K562 (cell line): ENCODE results near the gene CDK14. TPM values are rescaled to one million over a fixed set of nuclear protein-coding genes. Genes with fewer than 3 reads are reported as not detected.

ENCODE experiments used
- AFF1 ChIP-seq, 2 experiments: fragments of 450-650 bp; IDR thresholded peaks; 2 replicates each; pipeline ENCODE4 v1.6.1; 2018; ENCODE audit warnings: mild to moderate bottlenecking in 2 of 2, low read depth in 1 of 2; ENCODE audit not compliant: partially characterized antibody in 2 of 2
- ATF7 ChIP-seq: fragments of 450-650 bp; IDR thresholded peaks from 2 replicates; pipeline ENCODE4 v1.7.1; 2014; ENCODE audit warnings: mild to moderate bottlenecking, moderate library complexity
- DPF2 ChIP-seq: fragments of 450-650 bp; IDR thresholded peaks from 2 replicates; pipeline ENCODE4 v1.6.1; 2016
- FOXK1 ChIP-seq: sonication (generic); formaldehyde crosslinking; IDR thresholded peaks from 2 replicates; pipeline ENCODE4 v1.8.0; 2022; ENCODE audit warnings: missing genetic modification reagents, mild to moderate bottlenecking, borderline replicate concordance
- FOXK2 ChIP-seq, 2 experiments: fragments of 450-650 bp; IDR thresholded peaks in 1 of 2; conservative IDR thresholded peaks in 1 of 2; 2 replicates each; pipeline ENCODE4 v1.6.1; 2016; ENCODE audit warnings: low read depth in 2 of 2, mild to moderate bottlenecking in 1 of 2
- GABPB2 ChIP-seq: fragments of 250-450 bp; sonication (Bioruptor Pico); conservative IDR thresholded peaks from 2 replicates; pipeline ENCODE4 v1.5.1; 2021; ENCODE audit warnings: mild to moderate bottlenecking
- PHB ChIP-seq: fragments of 250-450 bp; sonication (Bioruptor Pico); IDR thresholded peaks from 2 replicates; pipeline ENCODE4 v1.5.0; 2021
- RAD21 ChIP-seq, 2 experiments: fragments of 250-450 bp in 1 of 2; fragments of 450-650 bp in 1 of 2; sonication (Bioruptor Pico) in 1 of 2; formaldehyde crosslinking in 1 of 2; IDR thresholded peaks in 1 of 2; conservative IDR thresholded peaks in 1 of 2; 2 replicates each; pipeline versions ENCODE4 v1.4.0 to v1.8.0; 2020 to 2022; ENCODE audit warnings: mild to moderate bottlenecking in 2 of 2, moderate library complexity in 1 of 2
- RBM25 ChIP-seq: fragments of 200-400 bp; formaldehyde crosslinking; IDR thresholded peaks from 2 replicates; pipeline ENCODE4 v1.6.1; 2018; ENCODE audit warnings: low read length, low read depth, moderate library complexity; ENCODE audit not compliant: severe bottlenecking
- RBM39 ChIP-seq: fragments of 200-400 bp; formaldehyde crosslinking; optimal IDR thresholded peaks from 2 replicates; pipeline ENCODE3; 2018; ENCODE audit warnings: low read depth, low read length
- REST ChIP-seq, 2 experiments: fragments of 450-650 bp; formaldehyde crosslinking in 1 of 2; IDR thresholded peaks; 2 replicates each; pipeline versions ENCODE4 v1.4.0 to v1.6.1; 2014 to 2020; ENCODE audit warnings: mild to moderate bottlenecking in 2 of 2, borderline replicate concordance in 1 of 2, low read depth in 1 of 2
- SMC3 ChIP-seq: conservative IDR thresholded peaks from 2 replicates; pipeline ENCODE4 v1.6.1; 2011; ENCODE audit warnings: low read depth, low read length, improper control_type of control experiment; ENCODE audit not compliant: insufficient read depth
- SPI1 ChIP-seq: IDR thresholded peaks from 2 replicates; pipeline ENCODE4 v1.6.1; 2011; ENCODE audit warnings: low read depth, low read length, control low read depth, borderline replicate concordance
- TARDBP ChIP-seq: fragments of 450-650 bp; IDR thresholded peaks from 2 replicates; pipeline ENCODE4 v1.6.1; 2016
- ZKSCAN3 ChIP-seq: fragments of 250-450 bp; sonication (Bioruptor Pico); IDR thresholded peaks from 2 replicates; pipeline ENCODE4 v1.4.0; 2020
- ZNF316 ChIP-seq: fragments of 450-650 bp; IDR thresholded peaks from 2 replicates; pipeline ENCODE4 v1.6.1; 2016
- polyA plus RNA-seq, 8 experiments: library from polyadenylated mRNA; depleted of rRNA in 4 of 8; stranded (reverse) in 5 of 8; unstranded in 3 of 8; fragments of >200 nt; fragmentation: Nextera tagmentation in 2 of 8; fragmentation: Illumina TruSeq in 1 of 8; extraction: Ambion mirVana in 2 of 8; extraction: Trizol in 1 of 8; gene quantifications; 2 replicates each; pipeline versions ENCODE4 v1.2.1 to v1.2.3, GENCODE V29; 2011 to 2014; ENCODE audit warnings: inconsistent platforms in 1 of 8, missing spikeins in 1 of 8
- total RNA-seq, 7 experiments: library from RNA; depleted of rRNA in 6 of 7; stranded (reverse); fragments of >200 nt in 6 of 7; fragmentation: Illumina TruSeq in 2 of 7; extraction: Trizol in 2 of 7; gene quantifications; 2 replicates each; pipeline versions ENCODE4 v1.2.1 to v1.2.3, GENCODE V29; 2011 to 2021; ENCODE audit warnings: low replicate concordance in 1 of 7

CDK14 gene
- total and polyA plus RNA-seq, 9 of the 15 experiments (the other 6 are each of a cell fraction or from before 2014, with no cell fraction given), result 0.03 to 0.91 (median 0.16) TPM

- peak; percentile 49; the same call in 1 of the 2 replicates for TF ChIP-seq REST (IDR thresholded peaks at IDR 0.05; ENCODE audit: borderline replicate concordance)
- TF ChIP-seq REST (CRISPR knock-in tag; IDR thresholded peaks at IDR 0.05; ENCODE audit: low read depth), result no peak
- no peak for TF ChIP-seq FOXK1
- no peak for TF ChIP-seq TARDBP
- no peak for TF ChIP-seq SPI1
- TF ChIP-seq ATF7, result no peak
- no peak for TF ChIP-seq ZNF316
- TF ChIP-seq GABPB2 (CRISPR knock-in tag), result no peak
- peak; percentile 32 to 34; a peak in 1 of 4 replicates for TF ChIP-seq FOXK2 (conservative IDR thresholded peaks at IDR 0.05 in 1 of 2, IDR thresholded peaks at IDR 0.05 in 1 of 2; ENCODE audit: low read depth in 2 of 2)
- peak; percentile 57 to 62 for TF ChIP-seq RAD21 (CRISPR knock-in tag; conservative IDR thresholded peaks at IDR 0.05 in 1 of 2, IDR thresholded peaks at IDR 0.05 in 1 of 2)
- TF ChIP-seq AFF1 (IDR thresholded peaks at IDR 0.05; ENCODE audit: low read depth in 1 of 2, partially characterized antibody in 2 of 2), result no peak
- no peak for TF ChIP-seq PHB (CRISPR knock-in tag)
- no peak for TF ChIP-seq RBM25
- no peak for TF ChIP-seq DPF2
- TF ChIP-seq RBM39, result no peak
- TF ChIP-seq ZKSCAN3 (CRISPR knock-in tag), result no peak
- peak; percentile 32; the same call in 1 of the 2 replicates for TF ChIP-seq SMC3
These were observed 493.4 kb downstream of the CDK14 start (continued) for GRCh38 chr7:91089382-91089963.
